Measurements from ENCODE around the gene MEG3.

Gene MEG3

GRCh38 chr14:100867631-100868315 lies 41.9 kb downstream of the MEG3 start:
- Mint-ChIP-seq H3K27ac (no peak overlapping the region), H3K4me1 (peaks cover 2% of the 10 kb centered on the region), H3K4me3 (no peak overlapping the region), H3K27me3 (no peaks in the 10 kb centered on the region), H3K9me3 (no peaks in the 10 kb centered on the region)
- DNase-seq (no peak), ATAC-seq (no peak)

- no peak overlapping the region for H3K4me3 Mint-ChIP-seq
- ATAC-seq (no peak), DNase-seq (no peak)
- no peaks in the 10 kb centered on the region for H3K27me3 Mint-ChIP-seq
- no peaks in the 10 kb centered on the region for H3K9me3 Mint-ChIP-seq
- H3K27ac Mint-ChIP-seq: no peak overlapping the region
- peaks cover 6% of the 10 kb centered on the region for H3K4me1 Mint-ChIP-seq
These were observed 42.9 kb downstream of the MEG3 start for GRCh38 chr14:100868621-100869370.

- H3K4me1 Mint-ChIP-seq: peaks cover 6% of the 10 kb centered on the region
- H3K27ac Mint-ChIP-seq: peak overlapping the region in 1 of 2 donors; percentile 69
- no peak overlapping the region for H3K4me3 Mint-ChIP-seq
- no peaks in the 10 kb centered on the region for H3K9me3 Mint-ChIP-seq
- ATAC-seq (peak; percentile 26), DNase-seq (no peak)
- no peaks in the 10 kb centered on the region for H3K27me3 Mint-ChIP-seq
These were observed 45.6 kb downstream of the MEG3 start for GRCh38 chr14:100871234-100872186.

GRCh38 chr14:100872259-100873095 lies 46.6 kb downstream of the MEG3 start:
- H3K27ac Mint-ChIP-seq: peak overlapping the region in 1 of 2 donors; percentile 69

GRCh38 chr14:100873096-100873482 lies 47.2 kb downstream of the MEG3 start:
- DNase-seq (no peak), ATAC-seq (peak; percentile 54)
- Mint-ChIP-seq H3K27me3 (peaks cover 5% of the 10 kb centered on the region), H3K27ac (no peak overlapping the region), H3K4me1 (peaks cover 6% of the 10 kb centered on the region), H3K4me3 (no peak overlapping the region), H3K9me3 (no peaks in the 10 kb centered on the region)

More at GRCh38 chr14:100872259-100873095, 46.6 kb downstream of the MEG3 start:
- ATAC-seq (peak; percentile 3), DNase-seq (no peak)
- Mint-ChIP-seq H3K9me3 (no peaks in the 10 kb centered on the region), H3K4me1 (peaks cover 6% of the 10 kb centered on the region), H3K27me3 (no peaks in the 10 kb centered on the region), H3K4me3 (no peak overlapping the region)

- DNase-seq (no peak), ATAC-seq (no peak)
- Mint-ChIP-seq H3K9me3 (no peaks in the 10 kb centered on the region), H3K4me1 (peaks cover 6% of the 10 kb centered on the region), H3K27ac (no peak overlapping the region), H3K27me3 (peaks cover 13% of the 10 kb centered on the region), H3K4me3 (no peak overlapping the region)
These were observed 48.1 kb downstream of the MEG3 start for GRCh38 chr14:100874051-100874410.

- H3K9me3 Mint-ChIP-seq: no peaks in the 10 kb centered on the region
- no peak for ATAC-seq
- peaks cover 6% of the 10 kb centered on the region for H3K4me1 Mint-ChIP-seq
- H3K27me3 Mint-ChIP-seq: peaks cover 13% of the 10 kb centered on the region
- H3K27ac Mint-ChIP-seq: no peak overlapping the region
- H3K4me3 Mint-ChIP-seq: no peak overlapping the region
- DNase-seq: no peak
These were observed 48.6 kb downstream of the MEG3 start for GRCh38 chr14:100874411-100875091.

GRCh38 chr14:100875126-100875525 lies 49.2 kb downstream of the MEG3 start:
- Mint-ChIP-seq H3K4me3 (no peak overlapping the region), H3K27ac (no peak overlapping the region), H3K27me3 (peaks cover 13% of the 10 kb centered on the region)

GRCh38 chr14:100875861-100876590 lies 50.1 kb downstream of the MEG3 start:
- ATAC-seq: no peak
- H3K27me3 Mint-ChIP-seq: peaks cover 13% of the 10 kb centered on the region
- no peak for DNase-seq
- H3K27ac Mint-ChIP-seq: no peak overlapping the region
- H3K4me1 Mint-ChIP-seq: peaks cover 6% of the 10 kb centered on the region
- H3K9me3 Mint-ChIP-seq: no peaks in the 10 kb centered on the region
- no peak overlapping the region for H3K4me3 Mint-ChIP-seq

More at GRCh38 chr14:100875126-100875525, 49.2 kb downstream of the MEG3 start:
- H3K4me1 Mint-ChIP-seq: peaks cover 6% of the 10 kb centered on the region
- ATAC-seq (no peak), DNase-seq (no peak)
- no peaks in the 10 kb centered on the region for H3K9me3 Mint-ChIP-seq

GRCh38 chr14:100878271-100879146 lies 52.6 kb downstream of the MEG3 start:
- ATAC-seq (no peak), DNase-seq (no peak)
- Mint-ChIP-seq H3K9me3 (peaks cover 0 to 15% of the 10 kb centered on the region in 2 donors), H3K27ac (no peak overlapping the region), H3K27me3 (peaks cover 13% of the 10 kb centered on the region), H3K4me1 (no peaks in the 10 kb centered on the region), H3K4me3 (no peak overlapping the region)

- no peak for DNase-seq
- Mint-ChIP-seq H3K27ac (no peak overlapping the region), H3K4me3 (no peak overlapping the region), H3K9me3 (peaks cover 0 to 18% of the 10 kb centered on the region in 2 donors), H3K4me1 (no peaks in the 10 kb centered on the region), H3K27me3 (peaks cover 13% of the 10 kb centered on the region)
- no peak for ATAC-seq
These were observed 53.3 kb downstream of the MEG3 start for GRCh38 chr14:100879194-100879593.

GRCh38 chr14:100879782-100880181 lies 53.9 kb downstream of the MEG3 start:
- Mint-ChIP-seq H3K27ac (no peak overlapping the region), H3K4me3 (no peak overlapping the region), H3K9me3 (peaks cover 0 to 22% of the 10 kb centered on the region in 2 donors), H3K27me3 (peaks cover 19% of the 10 kb centered on the region), H3K4me1 (no peaks in the 10 kb centered on the region)
- ATAC-seq (no peak), DNase-seq (no peak)

Data from stimulated activated naive CD8-positive, alpha-beta T cell treated with anti-CD3 and anti-CD28 coated beads, Interleukin-15, amount 100 ng/mL, for 72 hours (primary cell).